Neural progenitor cell (in vitro differentiated cells): ENCODE measurements around the gene IFI6. TPM values are rescaled to one million over a fixed set of nuclear protein-coding genes. Genes with fewer than 3 reads are reported as not detected.

Experiments used
- DNase-seq: peaks from one replicate; pipeline ENCODE4 v3.0.0-alpha.2; 2016; ENCODE audit warnings: low spot score
- H2AFZ ChIP-seq: fragments of 200-600 bp; sonication (generic); replicated peaks from 2 replicates; pipeline ENCODE4 v1.6.1; 2016; ENCODE audit warnings: antibody characterized with exemption
- H3F3A ChIP-seq: fragments of 200-600 bp; sonication (generic); 2 replicates; pipeline ENCODE4 v1.6.1; 2016; ENCODE audit warnings: antibody characterized with exemption, low read depth
- H3K27ac ChIP-seq: fragments of 200-600 bp; sonication (generic); 2 replicates; pipeline ENCODE4 v1.5.1; 2016; ENCODE audit warnings: mild to moderate bottlenecking
- H3K27me3 ChIP-seq: fragments of 200-600 bp; sonication (generic); 2 replicates; pipeline ENCODE4 v1.6.1; 2016; ENCODE audit warnings: mild to moderate bottlenecking, moderate library complexity
- H3K36me3 ChIP-seq: fragments of 200-600 bp; sonication (generic); 2 replicates; pipeline ENCODE4 v1.5.1; 2016
- H3K4me1 ChIP-seq: fragments of 200-600 bp; sonication (generic); 2 replicates; pipeline ENCODE4 v1.6.1; 2016; ENCODE audit warnings: mixed run types
- H3K4me2 ChIP-seq: fragments of 200-600 bp; sonication (generic); 2 replicates; pipeline ENCODE4 v1.6.1; 2016
- H3K4me3 ChIP-seq: fragments of 200-600 bp; sonication (generic); 2 replicates; pipeline ENCODE4 v1.5.1; 2016
- H3K79me2 ChIP-seq: fragments of 200-600 bp; sonication (generic); 2 replicates; pipeline ENCODE4 v1.6.1; 2016; ENCODE audit warnings: low read depth
- H3K9ac ChIP-seq: fragments of 200-600 bp; sonication (generic); 2 replicates; pipeline ENCODE4 v1.6.1; 2016
- H3K9me3 ChIP-seq: fragments of 200-600 bp; sonication (generic); 2 replicates; pipeline ENCODE4 v1.5.1; 2016; ENCODE audit warnings: low read depth
- H4K20me1 ChIP-seq: fragments of 200-600 bp; sonication (generic); 2 replicates; pipeline ENCODE4 v1.6.1; 2016; ENCODE audit warnings: low read depth
- H3K27ac Mint-ChIP-seq: 3 replicates; pipeline ENCODE4 v1.8.0; 2021; ENCODE audit warnings: mixed read lengths
- H3K27me3 Mint-ChIP-seq: 2 replicates; pipeline ENCODE4 v1.8.0; 2022; ENCODE audit warnings: low read depth, mild to moderate bottlenecking, inconsistent platforms, moderate library complexity, mixed read lengths; ENCODE audit not compliant: insufficient read depth
- H3K36me3 Mint-ChIP-seq: 3 replicates; pipeline ENCODE4 v1.8.0; 2021; ENCODE audit warnings: mixed read lengths
- H3K4me1 Mint-ChIP-seq: 3 replicates; pipeline ENCODE4 v1.8.0; 2021; ENCODE audit warnings: mixed read lengths
- H3K4me3 Mint-ChIP-seq: 3 replicates; pipeline ENCODE4 v1.8.0; 2021; ENCODE audit warnings: mild to moderate bottlenecking, moderate library complexity, mixed read lengths
- H3K9me3 Mint-ChIP-seq: 3 replicates; pipeline ENCODE4 v1.8.0; 2020; ENCODE audit warnings: mixed read lengths
- EZH2 ChIP-seq: fragments of 200-600 bp; sonication (generic); IDR thresholded peaks from 2 replicates; pipeline ENCODE4 v1.6.1; 2017; ENCODE audit warnings: antibody characterized with exemption, mild to moderate bottlenecking, moderate library complexity
- EZH2phosphoT487 ChIP-seq: fragments of 200-600 bp; sonication (generic); IDR thresholded peaks from 2 replicates; pipeline ENCODE4 v1.6.1; 2017; ENCODE audit warnings: antibody characterized with exemption
- total RNA-seq: library from RNA; depleted of rRNA; stranded (reverse); fragments of >200 nt; gene quantifications from 2 replicates; pipeline ENCODE4 v1.2.3, GENCODE V29; 2015; ENCODE audit warnings: low replicate concordance
- TF ChIP-seq, protein P1 (sequence below): fragments of 200-600 bp; sonication (generic); IDR thresholded peaks from 2 replicates; pipeline ENCODE4 v1.5.1; 2017; ENCODE audit warnings: antibody characterized with exemption, mild to moderate bottlenecking

IFI6 gene
- total RNA-seq, 1 donor from 2014 or later: 2.4 TPM

GRCh38 chr1:27666791-27667254 is 5.2 kb downstream of the IFI6 start:
- peaks cover 8% of the 10 kb centered on the region for H3F3A ChIP-seq
- Mint-ChIP-seq H3K27ac (no peak overlapping the region), H3K9me3 (no peaks in the 10 kb centered on the region), H3K4me1 (peaks cover 43% of the 10 kb centered on the region), H3K27me3 (peaks cover 9% of the 10 kb centered on the region), H3K4me3 (no peak overlapping the region), H3K36me3 (no peaks in the 10 kb centered on the region)
- peaks cover 10% of the 10 kb centered on the region for H3K4me1 ChIP-seq
- H3K27ac ChIP-seq: no peak overlapping the region
- TF ChIP-seq EZH2: no peak
- TF ChIP-seq, protein P1, sequence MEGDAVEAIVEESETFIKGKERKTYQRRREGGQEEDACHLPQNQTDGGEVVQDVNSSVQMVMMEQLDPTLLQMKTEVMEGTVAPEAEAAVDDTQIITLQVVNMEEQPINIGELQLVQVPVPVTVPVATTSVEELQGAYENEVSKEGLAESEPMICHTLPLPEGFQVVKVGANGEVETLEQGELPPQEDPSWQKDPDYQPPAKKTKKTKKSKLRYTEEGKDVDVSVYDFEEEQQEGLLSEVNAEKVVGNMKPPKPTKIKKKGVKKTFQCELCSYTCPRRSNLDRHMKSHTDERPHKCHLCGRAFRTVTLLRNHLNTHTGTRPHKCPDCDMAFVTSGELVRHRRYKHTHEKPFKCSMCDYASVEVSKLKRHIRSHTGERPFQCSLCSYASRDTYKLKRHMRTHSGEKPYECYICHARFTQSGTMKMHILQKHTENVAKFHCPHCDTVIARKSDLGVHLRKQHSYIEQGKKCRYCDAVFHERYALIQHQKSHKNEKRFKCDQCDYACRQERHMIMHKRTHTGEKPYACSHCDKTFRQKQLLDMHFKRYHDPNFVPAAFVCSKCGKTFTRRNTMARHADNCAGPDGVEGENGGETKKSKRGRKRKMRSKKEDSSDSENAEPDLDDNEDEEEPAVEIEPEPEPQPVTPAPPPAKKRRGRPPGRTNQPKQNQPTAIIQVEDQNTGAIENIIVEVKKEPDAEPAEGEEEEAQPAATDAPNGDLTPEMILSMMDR: no peak
- no peak for TF ChIP-seq EZH2phosphoT487
- no peak overlapping the region for H3K9ac ChIP-seq
- H2AFZ ChIP-seq: no peak overlapping the region
- no peaks in the 10 kb centered on the region for H3K36me3 ChIP-seq
- H3K27me3 ChIP-seq: peaks cover 14% of the 10 kb centered on the region
- H3K79me2 ChIP-seq: no peaks in the 10 kb centered on the region
- H3K4me2 ChIP-seq: no peak overlapping the region
- H3K9me3 ChIP-seq: no peaks in the 10 kb centered on the region
- no peaks in the 10 kb centered on the region for H4K20me1 ChIP-seq
- no peak overlapping the region for H3K4me3 ChIP-seq
- no peak for DNase-seq

DNA sequence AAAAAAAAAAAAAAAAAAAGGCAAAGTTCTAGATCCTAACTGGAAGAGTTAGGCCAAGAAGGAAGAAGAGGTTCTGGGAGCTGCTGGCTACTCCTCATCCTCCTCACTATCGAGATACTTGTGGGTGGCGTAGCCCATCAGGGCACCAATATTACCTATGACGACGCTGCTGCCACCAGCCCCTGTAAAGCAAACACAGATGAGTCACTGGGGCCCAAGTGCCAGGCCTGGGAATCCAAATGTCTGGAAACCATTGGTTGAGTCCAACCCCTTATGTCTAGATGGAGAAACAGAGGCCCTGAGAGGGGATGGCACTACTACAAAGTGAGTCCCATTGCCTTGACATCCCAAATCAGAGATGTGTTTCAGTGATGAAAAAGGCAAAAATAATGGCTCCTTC is 5.7 kb downstream of the IFI6 start:
- Mint-ChIP-seq H3K27ac (no peak overlapping the region), H3K4me3 (no peak overlapping the region), H3K27me3 (peaks cover 11% of the 10 kb centered on the region)

DNA sequence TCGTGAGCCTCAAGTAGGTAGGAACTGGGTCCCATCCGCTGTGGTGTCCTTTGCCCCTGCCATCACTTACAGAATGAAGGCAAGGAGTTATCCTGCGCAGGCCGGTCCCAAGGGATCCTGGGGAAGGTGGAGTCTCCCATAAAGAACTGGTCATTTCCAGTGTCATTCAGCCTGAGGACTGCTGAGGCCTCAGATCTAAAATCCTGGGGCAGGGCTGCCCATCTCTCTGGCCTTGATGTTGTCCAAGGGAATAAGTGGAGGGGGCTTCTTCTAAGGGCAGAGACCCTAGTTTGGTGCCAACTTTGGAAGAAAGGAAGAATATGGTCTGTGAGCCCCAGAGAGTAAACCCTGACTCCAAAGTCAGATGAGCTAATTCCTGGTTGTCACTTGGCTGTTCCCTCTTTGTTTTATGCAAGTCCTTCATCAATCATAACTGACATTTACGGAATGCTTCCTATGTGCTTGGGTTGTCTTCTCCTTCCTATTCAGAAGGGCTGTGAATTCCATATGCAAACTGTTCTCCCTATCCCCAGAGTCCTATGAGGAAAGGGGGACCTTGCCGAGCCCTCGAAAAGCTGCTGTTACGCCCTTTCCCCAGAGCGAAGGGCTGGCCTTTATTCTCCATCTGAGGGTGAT is 6.9 kb downstream of the IFI6 start:
- Histone ChIP-seq H3K9ac (no peak overlapping the region), H3K4me2 (no peak overlapping the region), H2AFZ (no peak overlapping the region), H3F3A (peaks cover 9% of the 10 kb centered on the region), H3K36me3 (no peaks in the 10 kb centered on the region), H3K9me3 (no peaks in the 10 kb centered on the region), H3K4me1 (peaks cover 7% of the 10 kb centered on the region), H3K4me3 (no peak overlapping the region), H3K27me3 (peaks cover 10% of the 10 kb centered on the region), H3K27ac (no peak overlapping the region), H4K20me1 (no peaks in the 10 kb centered on the region), H3K79me2 (no peaks in the 10 kb centered on the region)
- Mint-ChIP-seq H3K36me3 (no peaks in the 10 kb centered on the region), H3K4me1 (peaks cover 37% of the 10 kb centered on the region), H3K4me3 (no peak overlapping the region), H3K27ac (peak overlapping the region; percentile 60), H3K27me3 (peaks cover 10% of the 10 kb centered on the region), H3K9me3 (no peaks in the 10 kb centered on the region)
- TF ChIP-seq, protein P1: no peak
- no peak for TF ChIP-seq EZH2
- no peak for TF ChIP-seq EZH2phosphoT487
- DNase-seq: no peak

More for the DNA sequence above, 5.7 kb downstream of the IFI6 start:
- Histone ChIP-seq H3K27me3 (peaks cover 14% of the 10 kb centered on the region), H3K4me3 (no peak overlapping the region), H3K4me1 (peaks cover 7% of the 10 kb centered on the region), H3F3A (peaks cover 3% of the 10 kb centered on the region), H3K79me2 (no peaks in the 10 kb centered on the region), H3K27ac (no peak overlapping the region), H4K20me1 (no peaks in the 10 kb centered on the region), H3K9me3 (no peaks in the 10 kb centered on the region), H3K36me3 (no peaks in the 10 kb centered on the region), H3K9ac (no peak overlapping the region), H3K4me2 (no peak overlapping the region), H2AFZ (no peak overlapping the region)
- DNase-seq: no peak
- H3K4me1 Mint-ChIP-seq: peaks cover 42% of the 10 kb centered on the region
- H3K9me3 Mint-ChIP-seq: no peaks in the 10 kb centered on the region
- TF ChIP-seq EZH2: no peak
- TF ChIP-seq, protein P1: no peak
- H3K36me3 Mint-ChIP-seq: no peaks in the 10 kb centered on the region
